Activated B cell treated with CpG ODN at 0.5 μM for 24 hours (primary cell): ENCODE data around the gene CHCHD3. TPM values are rescaled to one million over a fixed set of nuclear protein-coding genes. Genes with fewer than 3 reads are reported as not detected.

Source experiments
- ATAC-seq: fragments of 200-7000 bp; cut with Tn5 transposase; one replicate; pipeline ENCODE4 v1.10.0; 2021; ENCODE audit warnings: low read depth, mild to moderate bottlenecking, moderate library complexity
- CTCF ChIA-PET: fragments of 350-600 bp; sonication (Branson Sonifier 250); formaldehyde crosslinking; loops from one replicate; lab custom pipeline; 2021; ENCODE audit warnings: antibody characterized with exemption; lab: Charles Lee
- POLR2A ChIA-PET: fragments of 350-600 bp; sonication (Branson Sonifier 250); formaldehyde crosslinking; loops from one replicate; lab custom pipeline; 2021; ENCODE audit warnings: antibody characterized with exemption; lab: Charles Lee
- DNase-seq: peaks from one replicate; pipeline ENCODE4 v3.0.0; 2022
- H3K27ac Mint-ChIP-seq: one replicate; pipeline ENCODE4 v1.8.0; 2020; ENCODE audit warnings: mixed read lengths
- H3K27me3 Mint-ChIP-seq: one replicate; pipeline ENCODE4 v1.8.0; 2021; ENCODE audit warnings: mixed read lengths
- H3K36me3 Mint-ChIP-seq: one replicate; pipeline ENCODE4 v1.8.0; 2021; ENCODE audit warnings: low read depth, mixed read lengths
- H3K4me1 Mint-ChIP-seq: one replicate; pipeline ENCODE4 v1.8.0; 2021; ENCODE audit warnings: mixed read lengths
- H3K4me3 Mint-ChIP-seq: one replicate; pipeline ENCODE4 v1.8.0; 2020; ENCODE audit warnings: mild to moderate bottlenecking, mixed read lengths
- H3K9me3 Mint-ChIP-seq: one replicate; pipeline ENCODE4 v1.8.0; 2020; ENCODE audit warnings: mixed read lengths
- CTCF ChIP-seq: fragments of 200-600 bp; IDR thresholded peaks from one replicate; pipeline ENCODE4 v1.8.0; 2022; ENCODE audit warnings: antibody characterized with exemption, mild to moderate bottlenecking
- intact Hi-C: fragments of 100-400 bp; cut with micrococcal nuclease; formaldehyde crosslinking; loops from one replicate; pipeline ENCODE4 v1.15.1; 2024
- total RNA-seq: library from RNA; stranded (reverse); gene quantifications from 2 replicates; pipeline ENCODE4 v1.2.3, GENCODE V29; 2022

Gene CHCHD3
- total RNA-seq, 1 donor from 2014 or later = 53.6 TPM

GRCh38 chr7:132742189-132742612 lies 339.7 kb downstream of the CHCHD3 start:
- no peaks in the 10 kb centered on the region for H3K4me1 Mint-ChIP-seq
- no peak for DNase-seq
- peaks cover 8% of the 10 kb centered on the region for H3K9me3 Mint-ChIP-seq
- no peaks in the 10 kb centered on the region for H3K36me3 Mint-ChIP-seq
- ATAC-seq = no peak
- H3K27ac Mint-ChIP-seq = no peak overlapping the region
- intact Hi-C loops = no loop called here
- no peak overlapping the region for H3K4me3 Mint-ChIP-seq
- POLR2A ChIA-PET = no interaction called here
- no peak for TF ChIP-seq CTCF
- H3K27me3 Mint-ChIP-seq = peaks cover 2% of the 10 kb centered on the region
- CTCF ChIA-PET = no interaction called here

- Mint-ChIP-seq H3K4me3 (no peak overlapping the region), H3K4me1 (no peaks in the 10 kb centered on the region), H3K9me3 (peaks cover 8% of the 10 kb centered on the region), H3K27ac (no peak overlapping the region), H3K36me3 (no peaks in the 10 kb centered on the region), H3K27me3 (peaks cover 2% of the 10 kb centered on the region)
- CTCF ChIA-PET = no interaction called here
- POLR2A ChIA-PET = no interaction called here
- no peak for TF ChIP-seq CTCF
- DNase-seq (no peak), ATAC-seq (no peak)
- intact Hi-C loops = no loop called here
These were observed 341.7 kb downstream of the CHCHD3 start for GRCh38 chr7:132740176-132740575.

- ChIA-PET CTCF (no interaction called here), POLR2A (no interaction called here)
- ATAC-seq = no peak
- Mint-ChIP-seq H3K36me3 (no peaks in the 10 kb centered on the region), H3K27ac (no peak overlapping the region), H3K4me1 (no peaks in the 10 kb centered on the region), H3K4me3 (no peak overlapping the region), H3K27me3 (peaks cover 2% of the 10 kb centered on the region), H3K9me3 (peaks cover 6% of the 10 kb centered on the region)
- TF ChIP-seq CTCF = no peak
- no peak for DNase-seq
- intact Hi-C loops = no loop called here
These were observed 342.5 kb downstream of the CHCHD3 start for GRCh38 chr7:132739271-132739955.

- DNase-seq (no peak), ATAC-seq (no peak)
- no peak for TF ChIP-seq CTCF
- H3K4me3 Mint-ChIP-seq = no peak overlapping the region
- H3K36me3 Mint-ChIP-seq = no peaks in the 10 kb centered on the region
- no peaks in the 10 kb centered on the region for H3K4me1 Mint-ChIP-seq
- CTCF ChIA-PET = no interaction called here
- intact Hi-C loops = no loop called here
- no peak overlapping the region for H3K27ac Mint-ChIP-seq
- H3K9me3 Mint-ChIP-seq = no peaks in the 10 kb centered on the region
- POLR2A ChIA-PET = no interaction called here
- peaks cover 2% of the 10 kb centered on the region for H3K27me3 Mint-ChIP-seq
These were observed 343.6 kb downstream of the CHCHD3 start for GRCh38 chr7:132738254-132738653.

- Mint-ChIP-seq H3K36me3 (no peaks in the 10 kb centered on the region), H3K27ac (no peak overlapping the region), H3K4me3 (no peak overlapping the region), H3K4me1 (no peaks in the 10 kb centered on the region), H3K27me3 (peaks cover 2% of the 10 kb centered on the region), H3K9me3 (no peaks in the 10 kb centered on the region)
- CTCF ChIA-PET = no interaction called here
- intact Hi-C loops = no loop called here
- TF ChIP-seq CTCF = no peak
- DNase-seq (no peak), ATAC-seq (no peak)
- POLR2A ChIA-PET = no interaction called here
These were observed 346.4 kb downstream of the CHCHD3 start for GRCh38 chr7:132735476-132735875.

Other genes with a start within 250 kb of the CHCHD3 start
- gene EXOC4, start 171.0 kb upstream of the CHCHD3 start, total RNA-seq = 89.1 and 103 TPM in 2 replicates